Psoas muscle (tissue), 8 donors: ENCODE measurements around the gene ZNF267. TPM values are rescaled to one million over a fixed set of nuclear protein-coding genes. Genes with fewer than 3 reads are reported as not detected.
"Not testable (repeated sequence)": the region's sequence is repeated elsewhere in the genome, so short reads cannot be mapped to it uniquely, and the experiment has no call there.

Experiments used
- ATAC-seq, 4 donors: fragments of 200-7000 bp; cut with Tn5 transposase; one replicate each; pipeline ENCODE4 v1.9.1; 2020; ENCODE audit warnings: moderate library complexity in 3 of 4, mild to moderate bottlenecking in 2 of 4
- DNase-seq, 2 donors: peaks; one replicate each; pipeline ENCODE4 v3.0.0-alpha.2; 2020
- H3K27ac ChIP-seq: fragments of 200-600 bp; one replicate; pipeline ENCODE4 v1.8.0; 2022
- H3K27me3 ChIP-seq, 3 donors: fragments of 200-600 bp in 1 of 3; one replicate each; pipeline versions ENCODE4 v1.6.1 to v1.8.0; 2013 to 2022; ENCODE audit warnings: low read length in 2 of 3, mild to moderate bottlenecking in 2 of 3, moderate library complexity in 1 of 3; ENCODE audit not compliant: insufficient read depth in 3 of 3
- H3K36me3 ChIP-seq, 2 donors: fragments of 200-600 bp in 1 of 2; one replicate each; pipeline versions ENCODE4 v1.6.1 to v1.8.0; 2013 to 2022; ENCODE audit warnings: low read depth in 1 of 2, mild to moderate bottlenecking in 1 of 2, moderate library complexity in 1 of 2; ENCODE audit not compliant: insufficient read depth in 1 of 2
- H3K4me1 ChIP-seq: fragments of 200-600 bp; one replicate; pipeline ENCODE4 v1.8.0; 2022
- H3K4me3 ChIP-seq: fragments of 200-600 bp; one replicate; pipeline ENCODE4 v1.8.0; 2022; ENCODE audit warnings: mild to moderate bottlenecking
- H3K9me3 ChIP-seq: fragments of 200-600 bp; one replicate; pipeline ENCODE4 v1.8.0; 2022
- WGBS, 3 donors: extraction: QIAGEN DNeasy Blood & Tissue Kit; methylation state at CpG; one replicate each; pipeline versions ENCODE4 v1.1.6 to v1.1.7; 2013; 5-methylcytosine and 5-hydroxymethylcytosine counted together
- intact Hi-C, 2 donors: fragments of 100-400 bp; cut with DNase I; formaldehyde crosslinking; loops; one replicate each; pipeline versions ENCODE4 v1.11.0 to v1.14.2; 2022
- polyA plus RNA-seq, 3 donors: library from polyadenylated mRNA; stranded (reverse); fragments of 200-250 nt; gene quantifications; one replicate each; pipeline ENCODE4 v1.2.3, GENCODE V29; 2013
- total RNA-seq, 4 donors: library from RNA; stranded (reverse); fragmentation: NEBNext Ultra II Directional in 2 of 4; extraction: Animal tissue kit (Norgen Biotek cat#: 25700) in 2 of 4; gene quantifications; one replicate each; pipeline versions ENCODE4 v1.2.1 to v1.2.4, GENCODE V29; 2021 to 2023
- TF ChIP-seq, protein P1 (sequence below): fragments of 200-600 bp; IDR thresholded peaks from one replicate; pipeline ENCODE4 v1.8.0; 2022; ENCODE audit warnings: antibody characterized with exemption
- donor health status: healthy with polysubstance abuse.
- donor health status: DM: no; HTN: no; CAD: no; lungs with moderate emphysema.
- donor health status: Bipolar disorder and iron deficiency.
- donor health status: healthy.
- donor health status: DM: yes; HTN: yes; CAD: no.
- donor health status: DM: no; HTN: no; CAD: no.
- donor health status: DM: no; HTN: no; CAD: no.
- donor health status: DM: yes; HTN: yes; CAD: no.

The ZNF267 gene
- total and polyA plus RNA-seq, 7 donors: 4.1 to 33.2 (median 9.4) TPM

- no peaks in the 10 kb centered on the region for H3K9me3 ChIP-seq
- intact Hi-C loops: no loop called here
- no peak for ATAC-seq
- no peak overlapping the region for H3K4me3 ChIP-seq
- H3K4me1 ChIP-seq: no peaks in the 10 kb centered on the region
- DNase-seq: no peak
- no peaks in the 10 kb centered on the region for H3K27me3 ChIP-seq
- 94 to 99% (median 97%) methylated on average over 4 of the region's 4 CpGs for WGBS, 3 donors
- TF ChIP-seq, protein P1, sequence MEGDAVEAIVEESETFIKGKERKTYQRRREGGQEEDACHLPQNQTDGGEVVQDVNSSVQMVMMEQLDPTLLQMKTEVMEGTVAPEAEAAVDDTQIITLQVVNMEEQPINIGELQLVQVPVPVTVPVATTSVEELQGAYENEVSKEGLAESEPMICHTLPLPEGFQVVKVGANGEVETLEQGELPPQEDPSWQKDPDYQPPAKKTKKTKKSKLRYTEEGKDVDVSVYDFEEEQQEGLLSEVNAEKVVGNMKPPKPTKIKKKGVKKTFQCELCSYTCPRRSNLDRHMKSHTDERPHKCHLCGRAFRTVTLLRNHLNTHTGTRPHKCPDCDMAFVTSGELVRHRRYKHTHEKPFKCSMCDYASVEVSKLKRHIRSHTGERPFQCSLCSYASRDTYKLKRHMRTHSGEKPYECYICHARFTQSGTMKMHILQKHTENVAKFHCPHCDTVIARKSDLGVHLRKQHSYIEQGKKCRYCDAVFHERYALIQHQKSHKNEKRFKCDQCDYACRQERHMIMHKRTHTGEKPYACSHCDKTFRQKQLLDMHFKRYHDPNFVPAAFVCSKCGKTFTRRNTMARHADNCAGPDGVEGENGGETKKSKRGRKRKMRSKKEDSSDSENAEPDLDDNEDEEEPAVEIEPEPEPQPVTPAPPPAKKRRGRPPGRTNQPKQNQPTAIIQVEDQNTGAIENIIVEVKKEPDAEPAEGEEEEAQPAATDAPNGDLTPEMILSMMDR: no peak
- no peak overlapping the region for H3K27ac ChIP-seq
- H3K36me3 ChIP-seq: peaks cover 0 to 34% of the 10 kb centered on the region in 2 donors
These were observed 12.6 kb downstream of the ZNF267 start for GRCh38 chr16:31886227-31886626.

GRCh38 chr16:31888735-31889134, 15.1 kb downstream of the ZNF267 start:
- Histone ChIP-seq H3K27ac (no peak overlapping the region), H3K9me3 (no peaks in the 10 kb centered on the region), H3K4me3 (no peak overlapping the region), H3K27me3 (no peaks in the 10 kb centered on the region), H3K36me3 (peaks cover 0 to 42% of the 10 kb centered on the region in 2 donors), H3K4me1 (no peaks in the 10 kb centered on the region)
- no peak for ATAC-seq
- intact Hi-C loops: no loop called here
- TF ChIP-seq, protein P1: no peak
- DNase-seq: no peak

DNA sequence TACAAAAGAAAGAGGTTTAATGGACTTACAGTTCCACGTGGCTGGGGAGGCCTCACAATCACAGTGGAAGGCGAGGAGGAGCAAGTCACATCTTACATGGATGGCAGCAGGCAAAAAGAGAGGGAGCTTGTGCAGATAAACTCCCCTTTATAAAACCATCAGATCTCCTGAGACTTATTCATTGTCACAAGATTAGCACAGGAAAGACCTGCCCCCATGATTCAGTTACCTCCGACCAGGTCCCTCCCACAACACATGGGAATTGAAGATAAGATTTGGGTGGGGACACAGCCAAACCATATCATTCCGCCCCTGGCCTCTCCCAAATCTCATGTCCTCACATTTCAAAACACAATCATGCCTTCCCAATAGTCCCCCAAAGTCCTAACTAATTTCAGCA, 18.5 kb downstream of the ZNF267 start:
- WGBS, 3 donors: 96 to 99% (median 98%) methylated on average over 4 of the region's 4 CpGs
- DNase-seq, H3K4me3 ChIP-seq, H3K9me3 ChIP-seq, intact Hi-C loops, H3K27ac ChIP-seq, ATAC-seq, H3K27me3 ChIP-seq, H3K4me1 ChIP-seq: not testable (repeated sequence)
- H3K36me3 ChIP-seq: peaks cover 0 to 48% of the 10 kb centered on the region in 2 donors

- peaks cover 22% of the 10 kb centered on the region for H3K9me3 ChIP-seq
These were observed 20.2 kb downstream of the ZNF267 start for GRCh38 chr16:31893824-31894223.

DNA sequence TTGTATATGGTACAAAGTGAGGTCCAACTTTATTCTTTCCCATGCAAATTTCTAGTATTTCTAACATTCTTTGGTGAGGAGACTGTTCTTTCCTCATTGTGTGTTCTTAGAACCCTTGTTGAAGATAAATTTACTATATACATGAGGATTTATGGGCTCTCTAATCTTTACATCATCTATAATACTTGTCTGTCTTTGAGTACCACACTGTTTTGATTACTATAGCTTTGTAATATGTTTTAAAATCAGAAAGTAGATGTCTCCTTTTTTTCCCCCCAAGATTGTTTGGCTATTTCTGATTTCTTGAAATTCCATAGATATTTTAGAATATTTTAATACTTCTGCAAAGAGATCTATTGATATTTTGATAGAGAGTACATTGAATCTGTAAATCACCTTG, 23.7 kb downstream of the ZNF267 start:
- intact Hi-C loops: no loop called here

More at GRCh38 chr16:31893824-31894223, 20.2 kb downstream of the ZNF267 start:
- TF ChIP-seq, protein P1: no peak
- intact Hi-C loops: no loop called here
- H3K36me3 ChIP-seq: peaks cover 0 to 48% of the 10 kb centered on the region in 2 donors
- ATAC-seq (no peak), DNase-seq (no peak)
- H3K27ac ChIP-seq: no peak overlapping the region
- no peaks in the 10 kb centered on the region for H3K4me1 ChIP-seq
- 76 to 90% (median 83%) methylated on average over 1 of the region's 1 CpG for WGBS, 3 donors
- H3K27me3 ChIP-seq: no peaks in the 10 kb centered on the region
- no peak overlapping the region for H3K4me3 ChIP-seq

More for the DNA sequence above, 23.7 kb downstream of the ZNF267 start:
- Histone ChIP-seq H3K4me3 (no peak overlapping the region), H3K9me3 (peaks cover 26% of the 10 kb centered on the region), H3K27ac (no peak overlapping the region), H3K27me3 (no peaks in the 10 kb centered on the region), H3K4me1 (no peaks in the 10 kb centered on the region), H3K36me3 (peaks cover 0 to 31% of the 10 kb centered on the region in 2 donors)
- DNase-seq: no peak
- no peak for ATAC-seq
- TF ChIP-seq, protein P1: no peak
